HEK293T (cell line): ENCODE data around the gene DNAJC5.

Experiments
- FOXA1 ChIP-seq: fragments of 450-650 bp; IDR thresholded peaks from 2 replicates; pipeline ENCODE4 v1.6.1; 2016; ENCODE audit warnings: mild to moderate bottlenecking
- SUZ12 ChIP-seq: fragments of 450-650 bp; IDR thresholded peaks from 2 replicates; pipeline ENCODE4 v1.6.1; 2016; ENCODE audit warnings: mild to moderate bottlenecking

DNA sequence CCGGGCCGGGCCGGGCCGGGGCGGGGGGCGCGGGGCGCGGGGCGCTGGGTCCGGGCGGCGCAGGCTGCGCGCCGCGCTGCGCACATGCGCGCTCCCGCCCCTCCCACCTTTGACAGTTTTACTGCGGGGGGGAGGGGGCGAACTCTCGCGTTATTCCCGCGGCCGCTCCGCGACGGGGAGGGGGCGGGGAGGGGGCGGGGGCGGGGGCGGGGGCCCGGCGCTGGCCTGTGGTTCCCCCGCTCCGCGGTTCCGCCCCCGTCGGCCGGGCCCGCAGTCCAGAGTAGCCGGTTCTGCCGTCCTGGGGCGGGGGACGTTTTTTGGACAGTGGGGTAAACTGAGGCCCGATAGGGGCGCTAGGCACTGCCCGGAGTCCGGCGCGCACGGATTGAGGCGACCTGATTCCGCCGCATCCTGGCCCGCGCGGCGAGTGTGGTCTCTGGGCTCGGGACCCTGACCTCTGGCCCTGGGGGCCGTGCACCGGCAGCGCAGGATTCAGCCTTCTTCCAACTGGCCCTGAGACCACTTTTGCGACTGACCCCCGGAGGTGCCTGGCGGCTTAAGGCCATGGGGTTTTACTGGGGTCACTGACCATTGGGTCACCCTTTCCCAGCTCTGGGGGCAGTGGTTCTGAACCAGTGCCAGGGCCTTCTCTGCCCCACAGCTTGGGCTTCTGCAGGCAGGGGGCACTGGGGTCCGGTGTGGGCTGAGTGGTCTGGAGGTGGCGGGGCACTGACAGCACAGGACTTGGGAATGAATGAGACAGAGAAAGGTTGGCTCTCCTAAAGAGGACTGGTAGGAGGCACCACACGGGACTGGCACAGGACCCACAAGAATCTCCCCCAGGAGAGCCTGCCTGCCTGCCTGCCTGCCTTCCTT, 75.2 kb downstream of the DNAJC5 start, which contains the start of gene ZNF512B:
- TF ChIP-seq SUZ12 (no peak), FOXA1 (no peak)
